Embryonic facial prominence (tissue), 1 donor: ENCODE data around the gene OARD1.
"Not testable (repeated sequence)": the region's sequence is repeated elsewhere in the genome, so short reads cannot be mapped to it uniquely, and the experiment has no call there.

Experiments used
- DNase-seq: peaks from one replicate; pipeline ENCODE4 v3.0.0-alpha.2; 2016; ENCODE audit errors: extremely low spot score

The OARD1 gene, protein sequence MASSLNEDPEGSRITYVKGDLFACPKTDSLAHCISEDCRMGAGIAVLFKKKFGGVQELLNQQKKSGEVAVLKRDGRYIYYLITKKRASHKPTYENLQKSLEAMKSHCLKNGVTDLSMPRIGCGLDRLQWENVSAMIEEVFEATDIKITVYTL

DNA sequence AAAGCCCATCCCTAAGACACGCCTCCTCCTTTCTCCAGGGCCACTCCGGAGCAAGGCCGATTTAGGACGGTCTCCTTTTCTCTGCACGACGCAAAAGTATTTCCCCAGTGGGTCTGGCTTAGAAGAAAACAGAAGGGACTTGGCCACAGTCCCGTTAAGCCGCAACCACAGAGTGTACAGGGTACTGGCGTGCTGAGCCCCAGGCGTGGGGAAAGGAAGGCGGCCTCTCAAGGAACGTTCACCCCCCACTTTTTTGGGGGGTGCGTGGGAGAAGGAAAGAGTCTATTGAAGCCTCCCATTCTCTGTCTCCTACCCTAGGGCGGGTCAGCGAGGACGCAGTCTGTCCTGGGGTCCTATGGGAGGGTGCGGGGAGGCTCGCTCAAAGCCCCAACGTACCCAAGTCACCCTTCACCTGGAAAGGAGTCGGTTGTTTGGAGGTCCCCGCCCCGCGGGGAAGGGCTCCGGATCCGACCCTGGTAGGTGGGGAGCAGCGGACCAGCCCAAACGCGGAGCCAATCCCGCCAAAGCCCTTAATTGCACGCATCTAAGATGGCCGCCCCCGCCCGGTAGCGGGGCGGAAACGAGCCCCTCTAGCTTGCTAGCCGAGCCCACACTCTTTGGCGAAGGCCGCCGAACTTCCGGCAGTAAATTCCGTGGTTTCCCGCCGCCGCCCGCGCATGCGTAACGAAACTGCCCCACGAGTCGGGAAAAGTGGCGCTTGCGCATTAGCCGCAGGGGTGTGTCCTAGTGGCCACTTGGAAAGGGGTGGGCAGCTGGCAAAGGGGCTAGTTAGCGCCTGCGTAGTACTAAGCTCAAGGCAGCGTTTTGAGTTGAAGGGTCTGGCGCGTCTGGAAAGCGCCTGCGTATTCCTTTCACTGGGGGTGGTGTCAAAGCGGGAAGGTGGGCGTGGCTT lies at the start of gene OARD1:
TSS of gene OARD1 (minus strand) at position 434 of the 913 bp plus-strand sequence. CDS start 722 bp downstream, outside the sequence.
- DNase-seq = peak; percentile 81

DNA sequence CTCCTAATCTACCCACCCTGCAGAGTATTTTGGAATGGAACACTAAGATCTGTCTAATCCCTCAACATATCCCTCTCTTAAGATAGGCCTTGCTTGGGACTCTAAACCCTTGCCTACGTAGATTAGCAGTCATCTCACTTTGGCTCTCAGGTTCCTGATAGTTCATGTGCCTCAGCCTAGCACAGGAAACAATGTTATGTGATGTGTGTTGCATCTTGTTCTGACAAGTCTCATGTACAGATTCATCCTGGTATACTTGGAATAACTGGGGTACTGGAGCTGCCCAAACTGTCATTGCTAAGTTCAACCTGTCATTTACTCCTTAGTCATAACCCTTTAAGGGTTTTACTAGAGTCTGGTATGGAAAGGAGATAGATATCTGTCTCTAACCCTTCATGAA lies 47.9 kb upstream of the OARD1 start:
- no peak for DNase-seq

DNA sequence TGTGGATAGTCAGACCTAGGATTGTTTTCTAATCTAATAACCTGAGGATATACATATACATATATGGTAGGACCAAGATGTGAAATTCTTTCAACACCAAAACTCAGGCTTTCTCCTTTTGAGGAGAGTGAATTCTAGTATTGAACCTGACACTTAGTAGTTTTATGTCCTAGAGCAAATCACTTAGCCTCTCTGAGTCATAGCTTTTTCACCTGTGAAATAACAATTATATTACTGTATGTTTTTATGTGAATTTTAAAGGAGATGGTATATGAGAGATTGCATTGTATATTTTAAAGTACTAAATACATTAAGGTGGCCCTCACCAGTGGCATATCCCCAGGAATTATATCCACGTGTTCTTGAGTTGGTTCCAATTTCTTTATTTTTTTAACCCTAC lies 47.4 kb upstream of the OARD1 start:
- DNase-seq = no peak

DNA sequence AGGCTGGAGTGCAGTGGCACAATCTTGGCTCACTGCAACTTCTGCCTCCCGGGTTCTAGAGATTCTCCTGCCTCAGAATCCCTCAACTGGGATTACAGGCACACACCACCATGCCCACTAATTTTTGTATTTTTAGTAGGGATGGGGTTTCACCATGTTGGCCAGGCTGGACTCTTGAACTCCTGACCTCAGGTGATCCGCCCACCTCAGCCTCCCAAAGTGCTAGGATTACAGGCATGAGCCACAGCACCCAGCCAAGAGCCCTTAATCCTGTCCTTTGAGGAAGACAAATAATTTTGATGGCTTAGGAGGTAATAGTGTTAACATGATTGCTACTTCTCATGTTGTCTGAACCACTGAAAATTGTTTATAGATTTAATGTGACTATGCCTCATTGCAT lies 42.9 kb upstream of the OARD1 start:
- not testable (repeated sequence) for DNase-seq

DNA sequence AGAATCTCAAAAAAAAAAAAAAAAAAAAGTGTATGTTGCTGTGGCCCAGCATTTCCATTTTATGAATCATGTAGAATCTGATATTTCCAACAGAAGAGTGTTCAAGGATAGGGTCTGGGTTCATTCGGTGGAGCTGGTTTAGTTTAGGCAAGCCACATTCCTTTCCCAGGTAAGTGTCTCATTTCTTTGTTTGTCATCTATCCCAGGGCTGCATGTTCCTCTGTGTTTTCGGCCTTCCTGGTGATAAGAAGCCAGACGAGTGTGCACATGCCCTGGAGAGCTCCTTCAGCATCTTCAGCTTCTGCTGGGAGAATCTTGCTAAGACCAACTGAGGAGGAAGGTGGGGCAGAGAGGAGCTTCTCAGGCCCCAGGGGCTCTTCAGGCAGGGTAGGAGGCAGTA lies 38.9 kb upstream of the OARD1 start:
- DNase-seq = no peak

DNA sequence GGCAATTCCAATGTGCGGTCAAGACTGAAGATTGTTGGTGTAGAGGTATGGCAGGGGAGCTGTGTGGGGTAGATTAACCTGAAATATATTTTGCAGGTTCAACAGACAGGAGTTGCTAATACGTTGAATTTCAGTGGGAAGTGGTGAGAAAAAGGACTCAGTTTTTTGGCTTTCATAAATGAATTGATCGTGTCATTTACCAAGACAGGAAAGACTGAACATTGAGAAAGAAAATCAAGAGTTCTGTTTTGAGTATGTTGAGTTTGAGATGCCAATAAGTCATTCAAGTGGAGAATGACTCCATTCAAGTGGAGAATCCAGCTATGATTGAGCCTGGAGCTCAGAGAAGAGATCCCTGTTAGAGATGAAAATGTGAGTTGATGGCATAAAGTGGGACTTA lies 31.7 kb upstream of the OARD1 start:
- DNase-seq = no peak

DNA sequence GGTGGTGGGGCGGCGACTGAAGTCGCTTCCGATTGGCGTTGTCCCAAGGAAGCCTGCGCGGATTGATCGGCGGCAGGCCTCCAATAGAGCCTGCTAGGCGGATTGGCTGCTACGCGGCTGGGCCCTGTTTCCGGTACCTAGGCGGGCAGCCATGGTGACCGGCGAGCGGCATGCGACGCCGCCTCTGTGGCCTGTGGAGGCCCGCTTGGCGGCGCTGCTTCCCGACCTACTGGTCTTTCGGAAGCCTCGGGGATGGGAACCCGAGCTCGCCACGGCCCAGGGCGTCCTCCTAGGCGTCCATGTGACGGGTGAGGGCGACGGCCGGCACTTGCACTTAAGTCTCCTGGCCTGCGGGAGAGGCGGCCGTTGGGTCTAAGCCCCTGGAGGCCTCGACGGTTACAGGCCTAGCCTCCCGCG lies 28.7 kb upstream of the OARD1 start:
- DNase-seq = no peak

DNA sequence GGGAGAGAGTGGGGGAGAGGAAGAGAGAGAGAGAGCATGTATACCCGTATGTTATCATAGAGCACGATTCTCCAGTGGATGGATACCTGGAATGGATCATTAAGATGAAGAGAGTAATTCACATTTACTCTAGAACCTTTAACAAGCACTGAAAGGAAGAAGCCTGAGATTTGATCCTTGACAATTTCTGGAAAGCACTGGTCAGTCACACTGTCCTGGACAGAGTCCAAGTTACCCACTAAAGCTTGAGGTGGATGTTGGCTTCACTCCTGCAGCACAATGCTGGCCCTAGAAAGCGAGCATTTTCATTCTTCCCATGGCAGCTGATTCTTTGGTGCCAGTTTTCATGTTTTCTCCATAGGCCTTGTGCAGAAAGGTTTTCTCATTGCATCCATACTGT lies 26.2 kb upstream of the OARD1 start:
- DNase-seq = no peak

DNA sequence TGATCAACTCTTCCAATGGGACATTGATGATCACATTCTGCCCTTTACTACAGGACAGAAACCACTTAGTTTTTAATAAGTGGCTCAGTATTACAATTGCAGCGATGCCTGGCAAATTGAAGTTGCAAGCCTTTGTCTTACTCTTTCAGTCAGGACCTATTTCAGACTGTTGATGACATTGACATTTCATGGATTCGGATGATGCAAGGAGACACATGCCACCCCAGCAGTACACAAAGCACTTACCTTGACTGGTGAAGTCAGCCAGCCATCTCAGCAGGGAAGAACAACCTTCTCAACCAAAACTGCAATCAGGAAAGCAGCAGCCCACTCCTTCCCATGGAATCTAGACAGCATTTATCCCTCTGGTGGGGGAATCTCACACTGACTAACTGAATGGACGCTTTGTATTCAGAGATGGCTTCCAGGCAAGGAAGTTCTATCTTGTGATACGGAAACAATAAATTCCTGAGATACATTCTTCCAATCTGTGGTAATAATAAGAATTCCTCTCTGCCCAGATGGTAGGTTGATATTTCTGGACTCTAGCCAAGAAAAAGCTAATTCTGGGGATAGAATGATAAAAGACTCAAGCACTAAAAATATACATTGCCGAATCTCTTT lies 25.4 kb upstream of the OARD1 start:
- DNase-seq = no peak

DNA sequence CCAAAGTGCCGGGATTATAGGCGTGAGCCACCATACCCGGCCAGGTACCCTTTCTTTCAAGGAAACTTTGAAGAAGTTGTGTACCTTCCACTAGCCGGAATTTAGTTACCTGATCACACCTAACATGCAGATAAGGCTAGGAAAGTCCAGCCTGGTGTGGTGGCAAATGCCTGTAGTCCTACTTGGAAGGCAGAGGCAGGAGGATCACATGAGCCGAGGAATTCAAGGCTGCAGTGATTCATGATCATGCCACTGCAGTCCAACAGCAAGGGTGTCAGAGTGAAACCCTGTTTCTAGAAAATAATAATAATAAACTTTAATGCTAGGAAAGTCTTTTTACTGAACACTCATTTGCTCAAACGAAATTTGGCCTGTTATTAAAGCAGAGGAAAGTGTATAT lies 21.6 kb upstream of the OARD1 start:
- DNase-seq = no peak

DNA sequence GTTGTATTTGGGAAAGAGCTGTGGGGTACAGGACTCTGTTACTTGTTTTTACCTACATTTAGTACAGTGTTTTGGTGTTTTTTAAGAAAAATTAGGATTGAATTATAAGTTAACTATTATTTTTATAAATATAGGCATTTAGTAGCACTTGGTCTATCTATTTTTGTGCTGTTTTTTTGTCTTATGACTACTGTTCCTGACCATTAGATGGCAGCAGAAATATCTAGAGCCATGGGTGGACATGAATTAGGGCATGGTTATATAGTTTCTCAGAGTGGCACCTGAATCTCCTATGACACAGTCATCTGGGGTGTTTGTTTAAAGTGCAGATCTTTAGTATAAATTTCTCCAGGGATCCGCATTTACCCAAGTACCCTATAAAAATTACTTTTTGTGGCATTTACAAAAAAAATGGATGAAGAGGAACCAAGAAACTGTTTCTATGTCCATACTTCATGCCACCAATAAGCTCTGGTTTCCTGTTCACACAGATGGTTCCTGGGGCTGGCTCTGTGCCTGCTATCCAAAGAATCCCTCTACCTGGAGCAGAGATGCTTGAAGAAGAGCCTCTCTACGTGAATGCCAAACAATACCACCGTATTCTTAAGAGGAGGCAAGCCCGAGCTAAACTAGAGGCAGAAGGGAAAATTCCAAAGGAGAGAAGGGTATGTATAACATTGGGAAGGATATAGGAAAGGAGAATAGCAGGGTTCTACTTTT lies 20.4 kb upstream of the OARD1 start:
- DNase-seq = no peak

DNA sequence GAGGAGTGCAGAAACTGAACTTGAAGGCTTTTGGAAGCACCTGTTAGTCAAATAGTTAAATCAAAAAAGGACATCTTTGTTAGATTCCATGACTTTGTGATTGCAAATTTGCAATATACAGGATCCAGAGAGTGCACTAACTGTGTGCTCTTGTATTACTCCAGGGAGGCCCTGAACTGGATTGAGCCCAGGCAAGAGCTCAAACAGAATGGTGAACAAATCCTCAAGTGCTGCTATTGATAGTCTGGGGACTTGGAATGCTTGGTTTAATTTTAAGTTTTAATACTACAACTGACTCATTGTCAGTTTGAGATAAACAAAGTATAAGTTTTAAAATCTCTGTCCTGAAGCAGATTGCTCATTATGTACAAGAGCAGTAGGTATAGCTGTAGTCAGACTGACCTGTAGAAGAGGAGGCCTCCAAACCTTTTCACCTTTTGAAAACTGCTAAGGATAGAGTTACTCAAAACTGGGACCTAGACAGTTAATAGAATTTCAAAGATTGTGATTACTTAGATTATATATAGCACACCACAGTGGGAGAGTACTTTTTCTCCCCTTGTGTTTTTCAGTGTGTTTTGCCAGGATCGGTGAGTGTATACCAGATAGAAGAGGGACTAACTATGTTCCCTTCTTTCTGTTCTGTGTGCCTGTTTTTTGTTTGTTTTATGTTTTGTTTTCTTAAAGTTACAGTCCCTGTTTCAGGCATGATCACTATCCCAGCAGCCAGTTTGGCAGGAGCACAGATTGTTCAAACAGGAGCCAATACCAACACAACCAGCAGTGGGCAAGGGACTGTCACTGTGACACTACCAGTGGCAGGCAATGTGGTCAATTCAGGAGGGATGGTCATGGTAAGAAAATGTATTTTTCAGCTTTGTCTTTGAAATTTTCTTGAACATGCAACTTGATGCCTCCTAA lies 18.9 kb upstream of the OARD1 start:
- DNase-seq = no peak

DNA sequence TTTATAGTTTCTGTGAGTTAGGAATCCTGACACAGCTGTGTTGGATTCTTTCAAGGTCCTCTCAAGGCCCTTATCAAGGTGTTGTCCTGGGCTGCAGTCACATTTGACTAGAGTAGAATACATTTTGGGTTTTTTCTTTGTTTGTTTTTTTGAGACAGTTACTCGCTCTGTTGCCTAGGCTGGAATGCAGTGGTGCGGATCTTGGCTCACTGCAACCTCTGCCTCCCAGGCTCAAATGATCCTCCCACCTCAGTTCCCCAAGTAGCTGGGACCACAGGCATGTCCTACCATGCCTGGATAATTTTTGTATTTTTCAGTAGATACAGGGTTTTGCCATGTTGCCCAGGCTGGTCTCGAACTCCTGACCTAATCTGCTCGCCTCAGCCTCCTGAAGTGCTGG lies 16.3 kb upstream of the OARD1 start:
- DNase-seq = no peak

DNA sequence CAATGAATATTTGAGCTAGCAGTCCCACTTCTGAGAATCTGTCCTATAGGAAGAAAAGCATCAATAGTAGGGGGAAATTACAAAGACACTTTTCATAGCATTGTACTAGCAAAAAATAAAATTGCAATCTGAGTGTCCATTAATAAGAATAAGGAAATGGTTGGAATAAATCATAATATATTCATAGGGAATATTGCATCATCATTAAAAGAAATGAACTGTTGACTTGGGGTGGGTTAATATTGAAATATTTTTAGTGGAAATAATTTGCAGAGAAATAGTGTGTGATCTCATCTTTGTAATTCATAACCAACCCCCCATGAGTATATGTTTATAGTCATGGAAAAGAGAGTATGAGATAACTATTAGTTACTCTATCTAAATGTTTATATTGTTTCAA lies 13.0 kb upstream of the OARD1 start:
- no peak for DNase-seq

DNA sequence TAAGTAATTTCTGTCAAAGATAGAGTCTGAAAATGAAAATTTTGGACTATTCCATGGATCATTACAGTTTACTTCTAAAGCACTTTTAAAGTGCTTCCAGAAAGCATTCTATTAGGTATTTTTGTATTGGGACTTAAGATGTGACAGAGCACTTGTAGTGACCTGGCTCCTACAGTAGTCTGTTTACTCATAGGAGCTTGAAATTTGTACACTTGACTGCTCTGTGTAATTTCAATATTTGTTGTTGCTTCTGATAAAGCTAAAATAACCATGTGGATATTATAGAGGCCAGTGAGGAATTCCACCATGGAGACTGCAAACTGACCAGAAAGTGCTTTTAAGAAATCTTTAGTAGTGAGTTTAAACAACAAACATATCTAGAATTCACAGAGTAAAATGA lies 10.9 kb upstream of the OARD1 start:
- no peak for DNase-seq

DNA sequence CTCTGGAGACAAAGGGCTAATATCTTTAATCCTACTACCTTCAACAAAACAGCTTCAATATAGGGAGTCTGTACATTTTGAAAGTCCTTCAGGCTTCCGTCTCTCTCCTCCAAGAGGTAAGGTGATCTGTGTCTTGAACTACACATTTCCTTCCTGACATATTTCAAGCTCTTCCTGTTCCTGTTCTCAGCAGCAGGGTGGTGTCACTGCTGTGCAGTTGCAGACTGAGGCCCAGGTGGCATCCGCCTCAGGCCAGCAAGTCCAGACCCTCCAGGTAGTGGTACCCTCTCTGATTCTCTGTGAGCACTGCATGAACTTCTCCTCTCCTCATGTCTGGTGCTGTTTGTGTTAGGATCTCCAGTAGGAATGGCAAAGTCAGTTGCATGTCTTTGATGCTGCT lies 8.5 kb upstream of the OARD1 start:
- DNase-seq = no peak

DNA sequence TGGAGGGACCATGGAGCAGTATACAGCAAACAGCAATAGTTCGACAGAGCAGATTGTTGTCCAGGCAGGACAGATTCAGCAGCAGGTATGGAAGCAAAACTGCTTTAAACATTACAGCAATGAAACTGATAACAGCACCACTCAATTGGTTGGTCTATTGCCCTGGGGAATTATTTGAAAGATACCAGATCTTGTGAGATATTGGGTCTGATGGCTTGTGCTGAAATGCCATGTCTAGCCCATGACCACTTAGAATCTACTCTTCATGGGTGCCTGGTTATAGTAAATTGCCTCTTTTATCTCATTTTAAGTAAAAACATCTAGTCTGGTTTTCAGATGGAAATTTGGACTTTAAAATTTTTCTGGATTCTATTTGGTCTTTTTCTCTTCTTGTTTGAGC lies 6.9 kb upstream of the OARD1 start:
- DNase-seq = no peak

DNA sequence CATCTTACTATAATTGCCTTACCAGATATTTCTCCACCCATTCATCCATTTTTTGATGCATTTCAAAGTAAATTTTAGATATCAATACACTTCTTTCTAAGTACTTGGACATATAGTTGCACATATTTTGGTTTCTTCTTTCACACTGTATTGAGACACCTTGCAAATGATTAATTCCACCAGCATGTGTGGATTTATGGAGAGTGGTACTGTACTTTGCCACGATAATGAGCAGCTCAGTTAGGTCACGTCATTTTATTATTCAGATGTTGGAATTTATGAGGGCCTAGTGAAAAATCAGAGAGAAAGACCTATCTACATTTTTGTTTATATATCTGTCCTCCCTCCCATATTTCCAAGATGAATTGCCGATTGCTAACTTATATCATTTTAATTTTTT lies 5.9 kb upstream of the OARD1 start:
- DNase-seq = no peak

DNA sequence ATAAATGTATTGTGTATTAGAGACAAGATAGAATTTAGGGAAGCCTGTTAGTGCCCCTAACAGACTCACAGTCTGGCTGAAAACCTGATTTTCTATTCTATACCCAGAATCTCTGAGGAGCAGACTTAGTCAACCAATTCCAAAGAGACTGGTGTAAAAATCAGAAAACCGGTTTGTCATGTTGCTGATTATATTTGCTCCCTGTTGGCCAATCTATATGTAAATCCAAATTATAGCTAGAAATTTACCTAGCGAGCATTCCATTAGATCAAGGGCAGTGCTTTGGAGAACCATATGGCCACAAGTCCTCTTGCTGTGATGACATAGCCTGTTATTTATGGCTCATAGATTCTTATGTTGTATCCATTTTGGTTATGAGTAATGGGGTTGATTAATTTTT lies 5.4 kb upstream of the OARD1 start:
- no peak for DNase-seq

DNA sequence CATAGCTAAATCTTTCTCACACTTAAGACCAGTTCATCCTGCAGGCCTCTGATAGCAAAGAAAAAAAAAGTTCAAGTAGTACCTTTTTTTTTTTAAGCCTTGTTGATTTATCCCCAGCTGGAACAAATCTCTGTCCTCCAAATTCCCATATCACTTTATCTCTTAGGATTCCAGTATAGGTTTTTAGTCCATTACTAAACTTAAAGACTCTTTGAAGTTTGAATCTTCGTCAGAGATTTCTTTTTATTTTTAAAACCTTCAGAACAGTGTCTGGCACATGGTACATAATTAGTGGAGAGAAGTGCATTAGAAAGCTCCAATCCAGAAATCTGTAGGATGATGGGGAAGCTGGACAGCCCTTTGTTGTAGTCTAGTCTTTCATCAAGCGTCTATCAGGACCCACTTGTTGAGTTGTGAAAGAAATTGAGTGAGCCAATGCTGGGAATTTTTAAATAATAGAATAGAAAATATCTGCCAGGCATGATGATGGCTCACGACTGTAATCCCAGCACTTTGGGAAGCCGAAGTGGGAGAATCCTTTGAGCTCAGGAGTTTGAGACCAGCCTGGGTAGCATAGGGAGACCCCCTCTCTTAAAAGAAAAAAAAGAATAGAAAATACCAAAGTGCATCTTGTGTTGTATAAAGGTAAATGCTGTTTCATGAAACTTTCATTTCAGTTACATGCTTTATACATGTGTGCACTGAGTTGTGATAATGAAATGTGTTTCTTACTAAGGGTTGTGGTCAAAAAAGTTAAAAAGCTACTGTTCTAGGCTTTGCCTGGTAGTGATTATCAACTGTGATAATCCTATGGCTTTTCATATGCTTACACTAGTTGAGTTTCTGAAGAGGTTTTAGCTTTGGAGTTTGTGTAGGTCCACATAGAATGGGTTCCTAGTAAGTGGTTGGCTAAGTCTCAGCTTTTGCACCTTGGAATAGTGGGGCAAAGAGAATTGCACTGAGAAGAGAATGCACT lies 3.8 kb upstream of the OARD1 start:
- no peak for DNase-seq
